Hepatocyte (in vitro differentiated cells): ENCODE results near the gene SLC43A2. TPM values are rescaled to one million over a fixed set of nuclear protein-coding genes. Genes with fewer than 3 reads are reported as not detected.

ENCODE experiments used
- DNase-seq: peaks from one replicate; pipeline ENCODE4 v3.0.0-alpha.2; 2016; ENCODE audit warnings: low spot score
- H2AFZ ChIP-seq: fragments of 200-600 bp; sonication (generic); 2 replicates; pipeline ENCODE4 v1.6.0; 2016; ENCODE audit warnings: antibody characterized with exemption, mild to moderate bottlenecking
- H3K27ac ChIP-seq: fragments of 200-600 bp; sonication (generic); 2 replicates; pipeline ENCODE4 v1.5.1; 2016; ENCODE audit warnings: mild to moderate bottlenecking
- H3K27me3 ChIP-seq: fragments of 200-600 bp; sonication (generic); 2 replicates; pipeline ENCODE4 v1.6.1; 2016
- H3K36me3 ChIP-seq: fragments of 200-600 bp; sonication (generic); replicated peaks from 2 replicates; pipeline ENCODE4 v1.5.1; 2016; ENCODE audit warnings: low read depth; ENCODE audit not compliant: insufficient read depth
- H3K4me1 ChIP-seq: fragments of 200-600 bp; sonication (generic); 2 replicates; pipeline ENCODE4 v1.5.1; 2016; ENCODE audit warnings: mild to moderate bottlenecking, moderate library complexity; ENCODE audit not compliant: insufficient read depth
- H3K4me2 ChIP-seq: fragments of 200-600 bp; sonication (generic); 2 replicates; pipeline ENCODE4 v1.6.0; 2016
- H3K4me3 ChIP-seq: fragments of 200-600 bp; sonication (generic); 2 replicates; pipeline ENCODE4 v1.5.1; 2016; ENCODE audit warnings: mild to moderate bottlenecking
- H3K79me2 ChIP-seq: fragments of 200-600 bp; sonication (generic); 2 replicates; pipeline ENCODE4 v1.6.0; 2017; ENCODE audit warnings: mild to moderate bottlenecking
- H3K9me2 ChIP-seq: fragments of 200-600 bp; sonication (generic); replicated peaks from 2 replicates; pipeline ENCODE4 v1.6.0; 2017; ENCODE audit warnings: mild to moderate bottlenecking; ENCODE audit not compliant: insufficient read depth
- H3K9me3 ChIP-seq: fragments of 200-600 bp; sonication (generic); 2 replicates; pipeline ENCODE4 v1.5.1; 2016; ENCODE audit warnings: low read depth, mild to moderate bottlenecking
- H4K20me1 ChIP-seq: fragments of 200-600 bp; sonication (generic); 2 replicates; pipeline ENCODE4 v1.6.0; 2016; ENCODE audit warnings: mild to moderate bottlenecking; ENCODE audit not compliant: insufficient read depth, poor library complexity, severe bottlenecking
- CTCF ChIP-seq: fragments of 200-600 bp; sonication (generic); IDR thresholded peaks from 2 replicates; pipeline ENCODE4 v1.5.1; 2016; ENCODE audit warnings: antibody characterized with exemption, mild to moderate bottlenecking; ENCODE audit not compliant: poor library complexity
- EZH2 ChIP-seq: fragments of 200-600 bp; sonication (generic); IDR thresholded peaks from 2 replicates; pipeline ENCODE4 v1.6.1; 2016; ENCODE audit warnings: antibody characterized with exemption, mild to moderate bottlenecking, borderline replicate concordance
- EZH2phosphoT487 ChIP-seq: fragments of 200-600 bp; sonication (generic); IDR thresholded peaks from one replicate; pipeline ENCODE4 v1.6.1; 2018; ENCODE audit warnings: antibody characterized with exemption, mild to moderate bottlenecking, low read depth, moderate library complexity; ENCODE audit not compliant: unreplicated experiment, severe bottlenecking
- WGBS: methylation state at CpG from one replicate; pipeline ENCODE4 v1.1.6; 2016; ENCODE audit warnings: low lambda C conversion rate; ENCODE audit errors: missing lambda C conversion rate; 5-methylcytosine and 5-hydroxymethylcytosine counted together
- polyA plus RNA-seq: library from polyadenylated mRNA; unstranded; fragments of >200 nt; fragmentation: Nextera tagmentation; extraction: Ambion mirVana; gene quantifications from 2 replicates; pipeline ENCODE4 v1.2.1, GENCODE V29; 2016
- total RNA-seq: library from RNA; depleted of rRNA; stranded (reverse); fragments of >200 nt; gene quantifications from 2 replicates; pipeline ENCODE4 v1.2.3, GENCODE V29; 2014

The SLC43A2 gene
- total and polyA plus RNA-seq, 2 experiments from 2014 or later: 6.0 to 10.2 TPM

DNA sequence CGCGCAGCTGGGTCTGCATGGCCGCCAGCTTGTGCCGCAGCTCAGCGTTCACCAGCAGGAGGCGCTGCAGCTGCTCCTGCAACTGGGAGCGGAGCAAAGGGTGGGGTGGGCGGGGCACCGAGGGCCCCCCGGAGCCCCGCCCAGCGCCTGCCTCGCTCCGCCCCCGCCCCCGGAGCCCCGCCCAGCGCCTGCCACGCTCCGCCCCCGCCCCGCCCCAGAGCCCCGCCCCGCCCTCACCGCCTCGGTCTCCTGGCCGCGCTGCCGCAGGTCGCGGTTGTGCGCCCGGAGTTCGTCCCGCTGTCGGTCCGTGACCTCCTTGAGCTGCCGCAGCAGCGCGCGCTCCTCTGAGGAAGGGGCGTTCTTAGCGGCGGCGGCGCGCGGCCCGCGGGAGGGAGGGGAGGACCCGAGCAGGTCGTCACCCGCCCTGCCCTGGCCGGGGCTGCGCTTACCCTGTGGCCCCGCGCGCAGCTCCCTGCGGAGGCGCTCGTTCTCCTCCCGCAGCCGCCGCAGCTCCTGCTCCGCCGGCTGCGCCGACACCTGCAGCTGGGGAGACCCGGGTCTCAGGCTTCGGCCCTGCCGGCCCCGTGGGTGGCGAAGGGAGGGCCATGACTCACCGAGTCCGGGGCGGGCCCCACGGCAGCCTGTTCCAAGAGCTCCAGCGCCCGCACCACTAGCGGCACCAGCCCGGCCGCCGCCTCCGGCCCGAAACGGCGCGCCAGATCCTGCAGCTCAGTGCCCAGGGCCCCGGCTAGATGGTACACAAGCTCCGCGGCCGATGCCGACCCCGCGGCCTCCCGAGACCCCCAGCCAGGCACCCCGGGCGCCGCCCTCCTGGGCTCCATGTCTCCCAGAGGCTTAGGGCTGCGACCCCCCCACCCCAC, 20.6 kb upstream of the SLC43A2 start:
- peak; percentile 98 for DNase-seq
- H3K36me3 ChIP-seq: no peaks in the 10 kb centered on the region
- no peaks in the 10 kb centered on the region for H3K9me2 ChIP-seq
- peak overlapping the region; percentile 63 for H2AFZ ChIP-seq
- H4K20me1 ChIP-seq: peaks cover 6% of the 10 kb centered on the region
- peak overlapping the region; percentile 97 for H3K27ac ChIP-seq
- H3K4me3 ChIP-seq: peak overlapping the region; percentile 78
- no peak for TF ChIP-seq EZH2phosphoT487
- TF ChIP-seq CTCF: peak; percentile 98
- H3K79me2 ChIP-seq: no peaks in the 10 kb centered on the region
- H3K9me3 ChIP-seq: no peaks in the 10 kb centered on the region
- H3K27me3 ChIP-seq: no peaks in the 10 kb centered on the region
- WGBS: 2% methylated on average over 7 of the region's 100 CpGs
- peak overlapping the region; percentile 99 for H3K4me2 ChIP-seq
- H3K4me1 ChIP-seq: peaks cover 24% of the 10 kb centered on the region

DNA sequence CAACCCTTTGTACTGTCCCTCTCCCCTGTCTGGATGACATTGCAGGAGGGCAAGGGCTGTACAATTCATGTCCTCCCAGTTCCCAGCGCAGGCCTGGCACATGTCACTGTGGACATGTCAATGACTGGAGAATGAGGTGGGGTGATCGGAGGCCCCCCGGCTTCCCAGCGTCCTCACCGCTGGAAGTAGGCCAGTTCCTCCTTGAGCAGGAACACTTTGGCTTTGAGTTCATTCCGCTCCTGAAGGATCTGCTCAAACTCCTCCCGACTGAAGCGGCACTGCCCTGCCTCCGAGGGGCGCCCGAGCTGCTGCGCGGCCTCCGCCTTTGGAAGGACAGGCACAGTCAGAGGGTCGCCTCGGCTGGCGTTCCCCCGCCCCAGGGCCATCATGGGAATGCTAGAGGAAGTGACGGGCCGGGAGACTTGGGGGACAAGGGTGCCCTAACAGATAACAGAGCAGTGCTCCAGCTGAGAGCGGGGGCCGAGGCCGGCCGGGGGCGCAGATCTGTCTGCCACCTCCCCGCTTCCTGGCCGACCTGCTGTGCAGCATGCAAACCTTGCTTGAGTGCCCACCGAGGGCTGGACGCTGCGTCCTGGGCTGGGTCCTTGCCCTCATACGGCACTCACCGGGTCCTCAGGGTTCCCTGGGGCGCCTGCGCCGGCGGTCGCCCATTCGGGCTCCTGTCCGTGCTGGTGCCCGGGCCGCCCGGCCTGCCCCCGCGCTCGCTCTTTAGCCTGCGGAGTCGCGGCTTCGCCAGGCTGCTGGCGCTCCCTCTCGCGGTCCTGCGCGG, 19.7 kb upstream of the SLC43A2 start:
- Histone ChIP-seq H4K20me1 (peaks cover 6% of the 10 kb centered on the region), H3K27me3 (no peaks in the 10 kb centered on the region), H3K4me2 (peak overlapping the region; percentile 74), H2AFZ (peak overlapping the region; percentile 28), H3K4me1 (peaks cover 30% of the 10 kb centered on the region), H3K9me3 (no peaks in the 10 kb centered on the region), H3K27ac (peak overlapping the region; percentile 64), H3K9me2 (no peaks in the 10 kb centered on the region), H3K79me2 (no peaks in the 10 kb centered on the region), H3K4me3 (no peak overlapping the region), H3K36me3 (no peaks in the 10 kb centered on the region)
- 25% methylated on average over 53 of the region's 54 CpGs for WGBS
- no peak for DNase-seq
- TF ChIP-seq EZH2phosphoT487 (no peak), EZH2 (no peak), CTCF (no peak)

- Histone ChIP-seq H3K27me3 (no peaks in the 10 kb centered on the region), H3K79me2 (no peaks in the 10 kb centered on the region), H3K36me3 (no peaks in the 10 kb centered on the region), H2AFZ (no peak overlapping the region), H3K4me2 (peak overlapping the region; percentile 74), H3K9me3 (no peaks in the 10 kb centered on the region), H3K9me2 (no peaks in the 10 kb centered on the region), H3K4me1 (peaks cover 30% of the 10 kb centered on the region), H3K4me3 (no peak overlapping the region), H4K20me1 (peaks cover 6% of the 10 kb centered on the region), H3K27ac (no peak overlapping the region)
- no peak for DNase-seq
- 88% methylated on average over 11 of the region's 11 CpGs for WGBS
- TF ChIP-seq EZH2 (no peak), CTCF (no peak), EZH2phosphoT487 (no peak)
Observed at GRCh38 chr17:1647802-1648171, 19.2 kb upstream of the SLC43A2 start.
